ENCODE data around the gene MSRB1.

Gene MSRB1

DNA sequence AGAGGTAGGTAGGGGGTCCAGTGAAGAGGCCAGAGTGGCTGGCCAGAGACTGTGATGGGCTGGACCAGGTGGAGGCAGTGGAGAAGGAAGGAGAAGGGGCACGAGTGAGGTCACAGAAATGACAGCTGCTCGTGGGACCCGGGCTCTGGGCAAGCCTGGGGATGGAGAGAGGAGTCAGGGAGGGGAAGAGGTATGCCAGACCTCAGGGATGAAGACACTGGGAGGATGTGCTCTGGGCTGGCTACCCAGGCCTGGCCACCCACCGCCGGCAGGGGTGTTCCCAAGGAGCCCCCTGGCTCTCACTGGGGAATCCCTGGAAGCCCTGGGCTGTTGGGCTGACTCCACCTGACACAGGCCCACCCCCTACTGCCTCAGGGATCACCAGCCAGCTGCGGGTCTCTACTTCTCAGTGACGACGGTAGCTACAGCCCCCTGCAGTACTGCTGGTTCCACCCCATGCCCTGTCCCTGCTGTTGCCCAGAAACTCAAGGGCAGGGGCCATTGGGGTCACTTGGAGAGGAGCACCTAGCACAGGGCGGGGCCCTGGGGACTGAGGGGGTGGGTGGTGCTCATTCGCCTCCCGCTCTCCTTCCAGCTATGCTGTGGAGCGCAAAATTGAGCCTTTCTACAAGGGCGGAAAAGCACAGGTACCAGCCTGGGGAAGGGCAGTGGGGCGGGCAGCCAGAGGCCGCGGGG is 30.6 kb upstream of the MSRB1 start:
- no peak overlapping the region for H3K4me3 ChIP-seq (replicated peaks; ENCODE audit: insufficient read depth, low read length)
- H3K27me3 ChIP-seq (ENCODE audit: insufficient read depth, poor library complexity, severe bottlenecking): no peaks in the 10 kb centered on the region
- no peak for DNase-seq (ENCODE audit: low read depth in 1 of 2, low spot score in 1 of 2)
- no peak overlapping the region for H3K27ac ChIP-seq (replicated peaks)
- TF ChIP-seq REST (IDR thresholded peaks at IDR 0.05; ENCODE audit: insufficient replicate concordance, low read depth): no peak
- TF ChIP-seq SPI1 (IDR thresholded peaks at IDR 0.05; ENCODE audit: borderline replicate concordance, low read depth): no peak
- TF ChIP-seq POLR2AphosphoS5 (IDR thresholded peaks at IDR 0.05; ENCODE audit: low read depth): no peak
- TF ChIP-seq CTCF (IDR thresholded peaks at IDR 0.05; ENCODE audit: insufficient read depth, low read length): no peak
- TF ChIP-seq GABPA (IDR thresholded peaks at IDR 0.05; ENCODE audit: low read depth): no peak

GRCh38 chr16:1972490-1972877 is 29.5 kb upstream of the MSRB1 start:
- no peak for DNase-seq (ENCODE audit: low read depth in 1 of 2, low spot score in 1 of 2)
- no peaks in the 10 kb centered on the region for H3K27me3 ChIP-seq (ENCODE audit: insufficient read depth, poor library complexity, severe bottlenecking)
- TF ChIP-seq GABPA (IDR thresholded peaks at IDR 0.05; ENCODE audit: low read depth) (no peak), POLR2AphosphoS5 (IDR thresholded peaks at IDR 0.05; ENCODE audit: low read depth) (no peak), CTCF (IDR thresholded peaks at IDR 0.05; ENCODE audit: insufficient read depth, low read length) (no peak), REST (IDR thresholded peaks at IDR 0.05; ENCODE audit: insufficient replicate concordance, low read depth) (no peak), SPI1 (IDR thresholded peaks at IDR 0.05; ENCODE audit: borderline replicate concordance, low read depth) (no peak)
- H3K27ac ChIP-seq (replicated peaks): peak overlapping the region; percentile 82
- peak overlapping the region; percentile 100 for H3K4me3 ChIP-seq (replicated peaks; ENCODE audit: insufficient read depth, low read length)

DNA sequence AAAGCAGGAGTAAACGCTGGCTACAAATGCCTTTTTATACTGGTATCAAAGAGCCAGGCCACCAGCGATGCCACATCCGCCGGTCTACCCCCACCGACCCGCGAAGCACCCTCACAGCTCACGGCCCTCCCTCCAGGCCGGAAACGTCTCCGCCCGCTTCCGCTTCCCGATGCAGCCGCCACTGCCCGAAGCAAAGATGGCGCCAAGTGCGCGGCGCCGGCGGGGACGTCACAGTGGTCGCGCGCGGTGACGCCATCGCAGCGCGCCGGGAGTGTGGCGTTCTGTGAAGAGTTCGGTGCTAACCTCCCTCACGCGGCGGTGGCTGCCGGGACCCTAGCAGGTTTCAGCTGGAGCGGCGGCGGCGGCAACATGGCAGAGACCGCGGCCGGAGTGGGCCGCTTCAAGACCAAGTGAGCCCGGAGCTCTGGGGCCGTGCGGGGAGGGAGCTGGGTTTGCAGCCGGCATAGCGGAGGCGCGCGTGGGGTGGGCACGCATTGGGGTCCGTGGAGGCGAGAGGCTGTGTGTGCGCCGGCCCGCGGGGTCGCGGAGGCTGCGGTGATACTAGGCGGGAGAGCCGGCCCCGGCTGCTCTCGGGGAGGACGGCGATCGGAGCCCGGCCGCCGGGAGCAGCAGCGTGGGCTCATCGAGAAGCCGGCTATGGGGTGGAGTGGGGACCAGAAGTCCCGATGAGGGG is 28.9 kb upstream of the MSRB1 start, which contains the start of gene TBL3:
Gene TBL3, plus strand, starts transcription at position 258 of the 694 bp plus-strand sequence. Its CDS starts 112 bp downstream, at position 370.
- Histone ChIP-seq H3K27ac (replicated peaks) (peak within 1 kb of the TSS; percentile 82), H3K27me3 (ENCODE audit: insufficient read depth, poor library complexity, severe bottlenecking) (no peaks in the 10 kb centered on the region), H3K4me3 (replicated peaks; ENCODE audit: insufficient read depth, low read length) (peak within 1 kb of the TSS; percentile 100)
- TF ChIP-seq POLR2AphosphoS5 (IDR thresholded peaks at IDR 0.05; ENCODE audit: low read depth) (peak; percentile 95), CTCF (IDR thresholded peaks at IDR 0.05; ENCODE audit: insufficient read depth, low read length) (no peak), SPI1 (IDR thresholded peaks at IDR 0.05; ENCODE audit: borderline replicate concordance, low read depth) (peak; percentile 59; the same call in 1 of the 2 replicates), REST (IDR thresholded peaks at IDR 0.05; ENCODE audit: insufficient replicate concordance, low read depth) (peak; percentile 15), GABPA (IDR thresholded peaks at IDR 0.05; ENCODE audit: low read depth) (peak; percentile 94)
- DNase-seq (ENCODE audit: low read depth in 1 of 2, low spot score in 1 of 2): peak; percentile 93 to 94

Measured in HL-60 (cell line).